ENCODE measurements around the gene RACK1. TPM values are rescaled to one million over a fixed set of nuclear protein-coding genes. Genes with fewer than 3 reads are reported as not detected.
A peak's percentile ranks its signal among the peaks of the same experiment; 100 is the strongest.

The RACK1 gene
- total RNA-seq, 1 donor from 2014 or later: 7,283 TPM

DNA sequence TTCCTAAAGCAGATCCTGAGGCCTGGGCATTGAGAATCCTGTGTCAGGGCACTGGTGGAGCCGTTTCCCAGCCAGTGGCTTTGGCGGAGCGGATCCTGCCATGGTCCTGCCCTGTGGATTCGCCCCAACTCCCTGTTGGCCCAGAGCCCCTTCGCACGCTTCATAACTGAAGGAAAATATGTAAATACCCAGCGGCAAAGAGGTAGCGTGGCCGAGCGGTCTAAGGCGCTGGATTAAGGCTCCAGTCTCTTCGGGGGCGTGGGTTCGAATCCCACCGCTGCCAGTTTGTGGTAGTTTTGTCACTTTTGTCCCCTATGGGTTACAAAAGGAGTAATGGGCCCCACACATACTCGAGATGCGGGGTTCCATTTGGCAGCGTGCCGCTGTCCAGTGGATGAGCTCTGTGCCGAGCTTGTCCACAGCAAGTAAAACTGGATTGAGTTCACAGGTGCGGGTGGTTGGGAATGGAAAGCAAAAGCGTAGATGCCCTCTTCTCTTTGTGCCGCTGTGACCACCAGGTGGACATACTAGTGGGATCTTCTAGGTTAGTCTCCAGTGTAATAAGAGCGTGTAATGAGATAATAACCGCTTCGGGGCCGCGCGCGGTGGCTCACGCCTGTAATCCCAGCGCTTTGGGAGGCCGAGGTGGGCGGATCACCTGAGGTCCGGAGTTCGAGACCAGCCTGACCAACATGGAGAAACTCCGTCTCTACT lies 56.0 kb downstream of the RACK1 start:
- no peaks in the 10 kb centered on the region for H3K27me3 ChIP-seq (ENCODE audit: control insufficient read depth, insufficient read depth, low read length)
- DNase-seq (ENCODE audit: low read depth) (peak; percentile 70), FAIRE-seq (no peak)
- TF ChIP-seq CTCF (IDR thresholded peaks at IDR 0.05; ENCODE audit: insufficient read depth, low read length, severe bottlenecking): peak; percentile 27
- H3K36me3 ChIP-seq (ENCODE audit: control insufficient read depth, insufficient read depth, low read length): no peaks in the 10 kb centered on the region
- H3K4me3 ChIP-seq (ENCODE audit: low read depth, low read length): peak overlapping the region; percentile 9

DNA sequence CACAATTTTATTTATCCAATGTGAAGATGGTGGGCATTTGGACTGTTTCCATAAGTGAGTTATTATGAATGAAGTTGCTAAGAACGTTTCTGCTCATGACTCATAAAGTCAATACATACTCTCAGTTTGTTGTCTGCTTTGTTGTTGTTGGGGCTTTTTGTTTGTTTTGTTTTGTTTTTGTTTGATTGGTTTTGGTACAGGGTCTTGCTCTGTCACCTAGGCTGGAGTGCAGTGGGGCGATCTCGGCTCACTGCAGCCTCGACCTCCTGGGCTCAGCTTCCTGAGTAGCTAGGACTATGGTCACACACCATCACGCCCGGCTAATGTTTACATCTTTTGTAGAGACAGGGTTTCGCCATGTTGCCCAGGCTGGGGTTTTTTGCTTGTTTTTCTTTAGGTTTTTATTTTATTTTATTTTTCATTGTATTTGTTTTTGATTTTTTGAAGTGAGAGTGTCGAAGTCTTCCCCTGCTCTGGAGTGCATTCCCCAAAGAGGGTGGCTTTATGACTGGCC lies 56.7 kb downstream of the RACK1 start:
- Histone ChIP-seq H3K36me3 (ENCODE audit: control insufficient read depth, insufficient read depth, low read length) (no peaks in the 10 kb centered on the region), H3K27me3 (ENCODE audit: control insufficient read depth, insufficient read depth, low read length) (no peaks in the 10 kb centered on the region), H3K4me3 (ENCODE audit: low read depth, low read length) (peak overlapping the region; percentile 3)
- no peak for TF ChIP-seq CTCF (IDR thresholded peaks at IDR 0.05; ENCODE audit: insufficient read depth, low read length, severe bottlenecking)
- FAIRE-seq (no peak), DNase-seq (ENCODE audit: low read depth) (no peak)

Other genes starting within 250 kb of the RACK1 start
- 0.13 TPM in 1 of 2 replicates, not detected in the other for gene BTNL9, start 203.6 kb downstream of the RACK1 start, total RNA-seq
- not detected in 2 replicates for gene OR2V1, start 112.7 kb downstream of the RACK1 start, total RNA-seq
- not detected in 2 replicates for gene OR2V2, start 96.3 kb downstream of the RACK1 start, total RNA-seq
- 20.8 and 35.7 TPM in 2 replicates for gene TRIM7, start 38.7 kb downstream of the RACK1 start, total RNA-seq
- gene TRIM41, start 20.6 kb downstream of the RACK1 start, total RNA-seq: 10.3 and 26.0 TPM in 2 replicates
- 1.3 and 2.2 TPM in 2 replicates for gene TRIM52, start 17.2 kb upstream of the RACK1 start, total RNA-seq
- gene OR4F3, start 123.4 kb upstream of the RACK1 start, total RNA-seq: not detected in 2 replicates